Trophoblast cell (in vitro differentiated cells and primary cell): Measurements from ENCODE around the gene DLGAP1.
A peak's percentile ranks its signal among the peaks of the same experiment; 100 is the strongest.
"Not testable (repeated sequence)": the region's sequence is repeated elsewhere in the genome, so short reads cannot be mapped to it uniquely, and the experiment has no call there.

Source experiments
- DNase-seq, 2 donors: peaks; one replicate each; pipeline ENCODE4 v3.0.0-alpha.2; 2016
- H2AFZ ChIP-seq: 2 replicates; pipeline ENCODE4 v1.6.1; 2013; ENCODE audit warnings: low read length, moderate library complexity, mild to moderate bottlenecking; ENCODE audit not compliant: insufficient read depth, poor library complexity
- H2AK5ac ChIP-seq: 2 replicates; pipeline ENCODE4 v1.6.1; 2013; ENCODE audit warnings: mild to moderate bottlenecking, low read length
- H2BK120ac ChIP-seq: 2 replicates; pipeline ENCODE4 v1.6.1; 2013; ENCODE audit warnings: low read length, mild to moderate bottlenecking, moderate library complexity; ENCODE audit not compliant: insufficient read depth, poor library complexity
- H2BK12ac ChIP-seq: 2 replicates; pipeline ENCODE4 v1.6.1; 2013; ENCODE audit warnings: mild to moderate bottlenecking, low read length, moderate library complexity
- H2BK5ac ChIP-seq: 2 replicates; pipeline ENCODE4 v1.6.1; 2013; ENCODE audit warnings: low read length, low read depth, moderate library complexity, mild to moderate bottlenecking; ENCODE audit not compliant: poor library complexity
- H3K14ac ChIP-seq: 2 replicates; pipeline ENCODE4 v1.6.1; 2013; ENCODE audit warnings: mild to moderate bottlenecking, low read length
- H3K18ac ChIP-seq: 2 replicates; pipeline ENCODE4 v1.6.1; 2013; ENCODE audit warnings: mild to moderate bottlenecking, low read length
- H3K23ac ChIP-seq: 2 replicates; pipeline ENCODE4 v1.6.1; 2013; ENCODE audit warnings: low read length
- H3K27ac ChIP-seq: 2 replicates; pipeline ENCODE4 v1.5.1; 2013; ENCODE audit warnings: low read depth, mild to moderate bottlenecking, inconsistent platforms, low read length, moderate library complexity
- H3K27me3 ChIP-seq: 2 replicates; pipeline ENCODE4 v1.6.1; 2013; ENCODE audit warnings: inconsistent platforms, mild to moderate bottlenecking, low read length, moderate library complexity; ENCODE audit not compliant: insufficient read depth
- H3K36me3 ChIP-seq, 2 experiments: 1 replicate in 1 of 2; 2 replicates in 1 of 2; pipeline ENCODE4 v1.6.1; 2013; ENCODE audit warnings: low read length in 2 of 2, mild to moderate bottlenecking in 2 of 2, moderate library complexity in 1 of 2; ENCODE audit not compliant: insufficient read depth in 2 of 2, control insufficient read depth in 1 of 2
- H3K4ac ChIP-seq: 2 replicates; pipeline ENCODE4 v1.6.1; 2013; ENCODE audit warnings: low read depth, mild to moderate bottlenecking, low read length, moderate library complexity
- H3K4me1 ChIP-seq, 2 experiments: 1 replicate in 1 of 2; 2 replicates in 1 of 2; pipeline ENCODE4 v1.6.1; 2013; ENCODE audit warnings: low read length in 2 of 2, mild to moderate bottlenecking in 2 of 2, moderate library complexity in 1 of 2; ENCODE audit not compliant: insufficient read depth in 2 of 2, control insufficient read depth in 1 of 2
- H3K4me2 ChIP-seq: 2 replicates; pipeline ENCODE4 v1.6.1; 2013; ENCODE audit warnings: inconsistent platforms, mild to moderate bottlenecking, low read length, moderate library complexity
- H3K4me3 ChIP-seq: 2 replicates; pipeline ENCODE4 v1.5.1; 2013; ENCODE audit warnings: mild to moderate bottlenecking, low read depth, low read length, inconsistent platforms
- H3K79me1 ChIP-seq: one replicate; pipeline ENCODE4 v1.6.1; 2013; ENCODE audit warnings: low read length
- H3K79me2 ChIP-seq: 2 replicates; pipeline ENCODE4 v1.6.1; 2013; ENCODE audit warnings: low read length, mild to moderate bottlenecking; ENCODE audit not compliant: control insufficient read depth, insufficient read depth, poor library complexity
- H3K9ac ChIP-seq: 2 replicates; pipeline ENCODE4 v1.6.1; 2013; ENCODE audit warnings: mild to moderate bottlenecking, low read length
- H3K9me3 ChIP-seq: 2 replicates; pipeline ENCODE4 v1.6.1; 2013; ENCODE audit warnings: low read depth, mild to moderate bottlenecking, control low read depth, inconsistent platforms, low read length; ENCODE audit not compliant: insufficient read depth
- H4K12ac ChIP-seq: 2 replicates; pipeline ENCODE4 v1.6.1; 2013; ENCODE audit warnings: low read depth, mild to moderate bottlenecking, low read length, moderate library complexity
- H4K8ac ChIP-seq: 2 replicates; pipeline ENCODE4 v1.6.1; 2013; ENCODE audit warnings: low read depth, mild to moderate bottlenecking, low read length, moderate library complexity
- H4K91ac ChIP-seq: one replicate; pipeline ENCODE4 v1.6.1; 2013; ENCODE audit warnings: low read depth, mild to moderate bottlenecking, low read length, moderate library complexity
- WGBS: extraction: QIAGEN DNeasy Blood & Tissue Kit; methylation state at CpG from one replicate; pipeline ENCODE4 v1.1.7; 2013; ENCODE audit warnings: missing lambda C conversion rate; ENCODE audit not compliant: insufficient read length, insufficient coverage; ENCODE audit errors: extremely low coverage; 5-methylcytosine and 5-hydroxymethylcytosine counted together

Gene DLGAP1

GRCh38 chr18:3606863-3607262 is 848.2 kb downstream of the DLGAP1 start:
- H2BK5ac ChIP-seq, H2AFZ ChIP-seq, H4K91ac ChIP-seq, H4K8ac ChIP-seq, H4K12ac ChIP-seq, H3K79me2 ChIP-seq, H3K9ac ChIP-seq, H3K14ac ChIP-seq, H3K4me3 ChIP-seq, H3K4me2 ChIP-seq, H3K9me3 ChIP-seq, H3K27me3 ChIP-seq, H3K27ac ChIP-seq, H2AK5ac ChIP-seq, H3K36me3 ChIP-seq, H3K23ac ChIP-seq, H3K18ac ChIP-seq, DNase-seq: not testable (repeated sequence)
- peaks cover 11 to 17% of the 10 kb centered on the region in 2 experiments for H3K4me1 ChIP-seq
- peak overlapping the region; percentile 56 for H2BK12ac ChIP-seq
- peaks cover 25% of the 10 kb centered on the region for H3K79me1 ChIP-seq
- H3K4ac ChIP-seq = peak overlapping the region; percentile 40
- peak overlapping the region; percentile 11 for H2BK120ac ChIP-seq
- no CpG with 5 or more reads among the region's 10 CpGs for WGBS

DNA sequence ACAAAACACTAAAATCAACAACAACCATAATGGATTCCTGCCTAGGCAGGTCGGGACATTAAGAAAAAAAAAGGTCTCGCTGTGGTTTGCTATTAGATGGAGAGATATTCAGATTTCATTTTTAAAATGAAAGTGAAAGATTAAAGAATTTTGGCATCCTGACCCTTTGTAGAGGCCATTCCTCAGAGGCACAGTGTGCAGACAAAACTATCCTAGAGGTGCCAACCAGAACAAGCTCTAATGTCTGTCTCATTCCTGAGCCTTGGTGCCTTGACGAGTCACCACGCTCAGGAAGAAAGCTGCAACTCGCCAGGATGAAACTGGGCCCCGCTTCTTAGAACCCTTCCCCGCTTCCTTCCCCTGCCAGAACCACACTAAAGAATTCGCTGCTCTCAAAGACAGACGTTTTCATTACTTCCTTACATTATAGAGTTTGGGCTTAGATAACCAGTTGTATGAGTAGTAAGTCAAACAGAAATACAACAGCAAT is 849.1 kb downstream of the DLGAP1 start:
- peak overlapping the region; percentile 4 for H3K14ac ChIP-seq
- H4K8ac ChIP-seq = peak overlapping the region; percentile 12
- H3K9me3 ChIP-seq = no peaks in the 10 kb centered on the region
- H2BK12ac ChIP-seq = no peak overlapping the region
- H3K9ac ChIP-seq = peak overlapping the region; percentile 20
- H3K79me2 ChIP-seq = peaks cover 4% of the 10 kb centered on the region
- peak overlapping the region; percentile 99 for H3K27ac ChIP-seq
- H3K4me2 ChIP-seq = peak overlapping the region; percentile 43
- H3K4me1 ChIP-seq = peaks cover 11 to 18% of the 10 kb centered on the region in 2 experiments
- DNase-seq = no peak
- H2BK120ac ChIP-seq = peak overlapping the region; percentile 26
- no peaks in the 10 kb centered on the region for H3K27me3 ChIP-seq
- H4K12ac ChIP-seq = no peak overlapping the region
- H3K4ac ChIP-seq = no peak overlapping the region
- no peaks in the 10 kb centered on the region for H3K36me3 ChIP-seq
- peak overlapping the region; percentile 5 for H2BK5ac ChIP-seq
- H3K18ac ChIP-seq = no peak overlapping the region
- no peak overlapping the region for H3K4me3 ChIP-seq
- H2AFZ ChIP-seq = no peak overlapping the region
- H2AK5ac ChIP-seq = no peak overlapping the region
- no peak overlapping the region for H3K23ac ChIP-seq
- peaks cover 28% of the 10 kb centered on the region for H3K79me1 ChIP-seq
- no peak overlapping the region for H4K91ac ChIP-seq
- WGBS = no CpG with 5 or more reads among the region's 9 CpGs

DNA sequence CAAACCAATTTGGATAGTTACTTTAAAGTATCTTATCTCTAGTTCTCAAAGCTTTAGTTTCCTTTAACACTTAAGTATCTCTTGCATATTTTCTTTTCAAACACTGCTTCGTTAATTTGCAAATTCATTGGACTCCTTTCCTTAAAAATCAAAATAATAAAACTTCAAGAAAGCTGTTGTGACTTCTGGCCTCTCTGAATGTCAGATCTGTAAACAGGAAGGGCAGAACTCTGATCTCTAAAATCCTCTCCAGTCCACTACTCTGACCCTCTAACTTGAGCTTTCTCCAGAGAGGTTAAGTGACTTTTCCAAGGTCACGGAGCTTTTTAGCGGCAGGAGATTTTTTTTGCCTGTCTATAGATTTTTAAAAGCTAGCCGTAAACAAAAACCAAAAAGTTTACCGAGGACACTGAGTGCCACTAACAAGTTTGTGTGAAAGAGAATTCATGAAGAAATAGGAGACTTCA is 849.6 kb downstream of the DLGAP1 start:
- H3K4ac ChIP-seq = no peak overlapping the region
- peak overlapping the region; percentile 52 for H3K4me2 ChIP-seq
- WGBS = no CpG with 5 or more reads among the region's 5 CpGs
- peak overlapping the region; percentile 99 for H3K27ac ChIP-seq
- H2BK120ac ChIP-seq = no peak overlapping the region
- H3K79me1 ChIP-seq = peaks cover 28% of the 10 kb centered on the region
- H3K4me1 ChIP-seq = peaks cover 11 to 18% of the 10 kb centered on the region in 2 experiments
- H2BK12ac ChIP-seq = no peak overlapping the region
- no peak overlapping the region for H4K91ac ChIP-seq
- no peak for DNase-seq
- H3K27me3 ChIP-seq = no peaks in the 10 kb centered on the region
- no peak overlapping the region for H3K23ac ChIP-seq
- no peak overlapping the region for H4K12ac ChIP-seq
- no peak overlapping the region for H2BK5ac ChIP-seq
- no peaks in the 10 kb centered on the region for H3K36me3 ChIP-seq
- H4K8ac ChIP-seq = no peak overlapping the region
- no peak overlapping the region for H3K4me3 ChIP-seq
- H2AFZ ChIP-seq = no peak overlapping the region
- H3K18ac ChIP-seq = no peak overlapping the region
- H3K79me2 ChIP-seq = peaks cover 4% of the 10 kb centered on the region
- H3K9me3 ChIP-seq = no peaks in the 10 kb centered on the region
- H3K14ac ChIP-seq = no peak overlapping the region
- H2AK5ac ChIP-seq = no peak overlapping the region
- no peak overlapping the region for H3K9ac ChIP-seq

- peaks cover 4% of the 10 kb centered on the region for H3K79me2 ChIP-seq
- H2BK12ac ChIP-seq = peak overlapping the region; percentile 83
- DNase-seq = peak; percentile 42 to 90
- peak overlapping the region; percentile 99 for H2BK5ac ChIP-seq
- peak overlapping the region; percentile 50 for H4K8ac ChIP-seq
- H3K4ac ChIP-seq = peak overlapping the region; percentile 50
- H3K23ac ChIP-seq = no peak overlapping the region
- H3K18ac ChIP-seq = no peak overlapping the region
- H3K4me3 ChIP-seq = no peak overlapping the region
- peak overlapping the region; percentile 99 for H3K27ac ChIP-seq
- no peak overlapping the region for H4K12ac ChIP-seq
- H3K36me3 ChIP-seq = no peaks in the 10 kb centered on the region
- peaks cover 11 to 18% of the 10 kb centered on the region in 2 experiments for H3K4me1 ChIP-seq
- WGBS = no CpG with 5 or more reads among the region's 12 CpGs
- peak overlapping the region; percentile 44 for H2AK5ac ChIP-seq
- H3K9me3 ChIP-seq = no peaks in the 10 kb centered on the region
- H3K4me2 ChIP-seq = peak overlapping the region; percentile 52
- H2AFZ ChIP-seq = peak overlapping the region; percentile 31
- no peaks in the 10 kb centered on the region for H3K27me3 ChIP-seq
- H4K91ac ChIP-seq = peak overlapping the region; percentile 65
- peak overlapping the region; percentile 94 for H3K14ac ChIP-seq
- peaks cover 28% of the 10 kb centered on the region for H3K79me1 ChIP-seq
- H3K9ac ChIP-seq = peak overlapping the region; percentile 7
- H2BK120ac ChIP-seq = peak overlapping the region; percentile 99
These were observed 850.4 kb downstream of the DLGAP1 start for GRCh38 chr18:3604498-3605408.
